ENCODE data around the gene PNPLA1. TPM values are rescaled to one million over a fixed set of nuclear protein-coding genes. Genes with fewer than 3 reads are reported as not detected.

The PNPLA1 gene
- total RNA-seq, 1 donor from 2014 or later: not detected

GRCh38 chr6:36232172-36232571 is 37.7 kb upstream of the PNPLA1 start:
- Histone ChIP-seq H3K4me1 (no peaks in the 10 kb centered on the region), H3K27me3 (no peaks in the 10 kb centered on the region), H3K9me3 (no peaks in the 10 kb centered on the region), H3K27ac (no peak overlapping the region), H3K36me3 (peaks cover 35 to 63% of the 10 kb centered on the region in 2 donors), H3K4me3 (no peak overlapping the region)
- no peak for DNase-seq (ENCODE audit: low spot score in 2 of 2)
- TF ChIP-seq CTCF (IDR thresholded peaks at IDR 0.05): no peak
- intact Hi-C loops (cut with DNase I): no loop called here

GRCh38 chr6:36235309-36235708 is 34.6 kb upstream of the PNPLA1 start:
- no peaks in the 10 kb centered on the region for H3K4me1 ChIP-seq
- H3K36me3 ChIP-seq: peaks cover 18 to 33% of the 10 kb centered on the region in 2 donors
- no peak overlapping the region for H3K27ac ChIP-seq
- H3K4me3 ChIP-seq: no peak overlapping the region
- intact Hi-C loops (cut with DNase I): no loop called here
- no peaks in the 10 kb centered on the region for H3K27me3 ChIP-seq
- TF ChIP-seq CTCF (IDR thresholded peaks at IDR 0.05): no peak
- H3K9me3 ChIP-seq: no peaks in the 10 kb centered on the region
- DNase-seq (ENCODE audit: low spot score in 2 of 2): no peak

- Histone ChIP-seq H3K27ac (no peak overlapping the region), H3K36me3 (peaks cover 13 to 28% of the 10 kb centered on the region in 2 donors), H3K9me3 (no peaks in the 10 kb centered on the region), H3K27me3 (no peaks in the 10 kb centered on the region), H3K4me1 (no peaks in the 10 kb centered on the region), H3K4me3 (no peak overlapping the region)
- intact Hi-C loops (cut with DNase I): no loop called here
- no peak for TF ChIP-seq CTCF (IDR thresholded peaks at IDR 0.05)
- no peak for DNase-seq (ENCODE audit: low spot score in 2 of 2)
Measured at GRCh38 chr6:36235862-36236261, 34.0 kb upstream of the PNPLA1 start.

- no peaks in the 10 kb centered on the region for H3K27me3 ChIP-seq
- intact Hi-C loops (cut with DNase I): no loop called here
- no peak overlapping the region for H3K27ac ChIP-seq
- H3K4me1 ChIP-seq: no peaks in the 10 kb centered on the region
- no peak overlapping the region for H3K4me3 ChIP-seq
- no peaks in the 10 kb centered on the region for H3K9me3 ChIP-seq
- no peak for TF ChIP-seq CTCF (IDR thresholded peaks at IDR 0.05)
- DNase-seq (ENCODE audit: low spot score in 2 of 2): peak in 1 of 2 donors; percentile 27
- no peaks in the 10 kb centered on the region for H3K36me3 ChIP-seq
Measured at GRCh38 chr6:36239774-36240173, 30.1 kb upstream of the PNPLA1 start.

GRCh38 chr6:36241728-36242127 is 28.1 kb upstream of the PNPLA1 start:
- DNase-seq (ENCODE audit: low spot score in 2 of 2): peak in 1 of 2 donors; percentile 58
- Histone ChIP-seq H3K27ac (no peak overlapping the region), H3K36me3 (no peaks in the 10 kb centered on the region), H3K9me3 (no peaks in the 10 kb centered on the region), H3K4me1 (no peaks in the 10 kb centered on the region), H3K27me3 (no peaks in the 10 kb centered on the region), H3K4me3 (no peak overlapping the region)
- TF ChIP-seq CTCF (IDR thresholded peaks at IDR 0.05): no peak
- intact Hi-C loops (cut with DNase I): no loop called here

- no peak for TF ChIP-seq CTCF (IDR thresholded peaks at IDR 0.05)
- H3K4me3 ChIP-seq: no peak overlapping the region
- H3K27ac ChIP-seq: no peak overlapping the region
- intact Hi-C loops (cut with DNase I): no loop called here
- no peaks in the 10 kb centered on the region for H3K4me1 ChIP-seq
- H3K36me3 ChIP-seq: no peaks in the 10 kb centered on the region
- no peak for DNase-seq (ENCODE audit: low spot score in 2 of 2)
- H3K27me3 ChIP-seq: no peaks in the 10 kb centered on the region
- no peaks in the 10 kb centered on the region for H3K9me3 ChIP-seq
Measured at GRCh38 chr6:36242161-36242560, 27.7 kb upstream of the PNPLA1 start.
